ENCODE results near the gene AKR1E2.

GRCh38 chr10:4867109-4867519 lies 41.1 kb downstream of the AKR1E2 start:
- TF ChIP-seq CTCF (conservative IDR thresholded peaks at IDR 0.05), result no peak
- no peak for TF ChIP-seq ZFX (IDR thresholded peaks at IDR 0.05)

Measured in C4-2B (cell line).